Measurements from ENCODE around the gene CAMSAP1. TPM values are rescaled to one million over a fixed set of nuclear protein-coding genes. Genes with fewer than 3 reads are reported as not detected.

The CAMSAP1 gene
- total and polyA plus RNA-seq, 9 of the 15 experiments (the other 6 are each of a cell fraction or from before 2014, with no cell fraction given) = 1.5 to 28.8 (median 14.3) TPM

DNA sequence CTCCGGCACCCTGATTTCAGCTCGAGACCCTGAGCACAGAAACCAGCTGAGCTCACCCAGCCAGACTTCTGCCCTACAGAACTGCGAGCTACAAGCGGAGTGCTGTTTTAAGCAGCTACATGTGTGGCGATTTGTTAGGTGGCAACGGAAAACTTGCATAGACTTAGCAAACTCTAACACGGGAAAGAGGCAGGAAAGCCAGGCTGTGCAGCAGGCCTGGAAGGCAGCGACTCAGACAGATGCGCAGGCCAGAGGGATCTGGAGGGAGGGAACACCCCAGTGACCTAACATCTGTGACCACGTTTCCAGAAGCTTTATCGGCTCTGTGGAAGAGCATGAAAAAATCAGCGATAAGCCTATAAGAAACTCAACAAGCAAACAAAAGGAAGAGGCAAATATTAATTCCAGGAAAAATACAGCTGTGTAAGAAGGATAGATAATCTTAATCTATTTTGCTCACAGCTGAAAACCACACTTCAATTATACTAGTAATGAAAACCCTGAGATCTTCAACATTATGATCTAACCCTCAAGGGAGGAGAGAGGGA lies 42.9 kb upstream of the CAMSAP1 start (continued):
- TF ChIP-seq, protein P1, sequence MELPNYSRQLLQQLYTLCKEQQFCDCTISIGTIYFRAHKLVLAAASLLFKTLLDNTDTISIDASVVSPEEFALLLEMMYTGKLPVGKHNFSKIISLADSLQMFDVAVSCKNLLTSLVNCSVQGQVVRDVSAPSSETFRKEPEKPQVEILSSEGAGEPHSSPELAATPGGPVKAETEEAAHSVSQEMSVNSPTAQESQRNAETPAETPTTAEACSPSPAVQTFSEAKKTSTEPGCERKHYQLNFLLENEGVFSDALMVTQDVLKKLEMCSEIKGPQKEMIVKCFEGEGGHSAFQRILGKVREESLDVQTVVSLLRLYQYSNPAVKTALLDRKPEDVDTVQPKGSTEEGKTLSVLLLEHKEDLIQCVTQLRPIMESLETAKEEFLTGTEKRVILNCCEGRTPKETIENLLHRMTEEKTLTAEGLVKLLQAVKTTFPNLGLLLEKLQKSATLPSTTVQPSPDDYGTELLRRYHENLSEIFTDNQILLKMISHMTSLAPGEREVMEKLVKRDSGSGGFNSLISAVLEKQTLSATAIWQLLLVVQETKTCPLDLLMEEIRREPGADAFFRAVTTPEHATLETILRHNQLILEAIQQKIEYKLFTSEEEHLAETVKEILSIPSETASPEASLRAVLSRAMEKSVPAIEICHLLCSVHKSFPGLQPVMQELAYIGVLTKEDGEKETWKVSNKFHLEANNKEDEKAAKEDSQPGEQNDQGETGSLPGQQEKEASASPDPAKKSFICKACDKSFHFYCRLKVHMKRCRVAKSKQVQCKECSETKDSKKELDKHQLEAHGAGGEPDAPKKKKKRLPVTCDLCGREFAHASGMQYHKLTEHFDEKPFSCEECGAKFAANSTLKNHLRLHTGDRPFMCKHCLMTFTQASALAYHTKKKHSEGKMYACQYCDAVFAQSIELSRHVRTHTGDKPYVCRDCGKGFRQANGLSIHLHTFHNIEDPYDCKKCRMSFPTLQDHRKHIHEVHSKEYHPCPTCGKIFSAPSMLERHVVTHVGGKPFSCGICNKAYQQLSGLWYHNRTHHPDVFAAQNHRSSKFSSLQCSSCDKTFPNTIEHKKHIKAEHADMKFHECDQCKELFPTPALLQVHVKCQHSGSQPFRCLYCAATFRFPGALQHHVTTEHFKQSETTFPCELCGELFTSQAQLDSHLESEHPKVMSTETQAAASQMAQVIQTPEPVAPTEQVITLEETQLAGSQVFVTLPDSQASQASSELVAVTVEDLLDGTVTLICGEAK (IDR thresholded peaks at IDR 0.05) = no peak
- TF ChIP-seq, protein P1 (CRISPR knock-in tag; IDR thresholded peaks at IDR 0.05) = no peak
- no peak for TF ChIP-seq ZNF253 (CRISPR knock-in tag; conservative IDR thresholded peaks at IDR 0.05)
- TF ChIP-seq, protein P2, sequence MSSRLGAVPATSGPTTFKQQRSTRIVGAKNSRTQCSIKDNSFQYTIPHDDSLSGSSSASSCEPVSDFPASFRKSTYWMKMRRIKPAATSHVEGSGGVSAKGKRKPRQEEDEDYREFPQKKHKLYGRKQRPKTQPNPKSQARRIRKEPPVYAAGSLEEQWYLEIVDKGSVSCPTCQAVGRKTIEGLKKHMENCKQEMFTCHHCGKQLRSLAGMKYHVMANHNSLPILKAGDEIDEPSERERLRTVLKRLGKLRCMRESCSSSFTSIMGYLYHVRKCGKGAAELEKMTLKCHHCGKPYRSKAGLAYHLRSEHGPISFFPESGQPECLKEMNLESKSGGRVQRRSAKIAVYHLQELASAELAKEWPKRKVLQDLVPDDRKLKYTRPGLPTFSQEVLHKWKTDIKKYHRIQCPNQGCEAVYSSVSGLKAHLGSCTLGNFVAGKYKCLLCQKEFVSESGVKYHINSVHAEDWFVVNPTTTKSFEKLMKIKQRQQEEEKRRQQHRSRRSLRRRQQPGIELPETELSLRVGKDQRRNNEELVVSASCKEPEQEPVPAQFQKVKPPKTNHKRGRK (tag; IDR thresholded peaks at IDR 0.05) = no peak
- TF ChIP-seq CEBPG (CRISPR knock-in tag; IDR thresholded peaks at IDR 0.05) = no peak
- no peak for TF ChIP-seq CEBPG (tag; conservative IDR thresholded peaks at IDR 0.05 in 1 of 2, IDR thresholded peaks at IDR 0.05 in 1 of 2)
- peak; percentile 82 for TF ChIP-seq SMARCC2 (IDR thresholded peaks at IDR 0.05; ENCODE audit: low read depth)
- TF ChIP-seq, protein P3, sequence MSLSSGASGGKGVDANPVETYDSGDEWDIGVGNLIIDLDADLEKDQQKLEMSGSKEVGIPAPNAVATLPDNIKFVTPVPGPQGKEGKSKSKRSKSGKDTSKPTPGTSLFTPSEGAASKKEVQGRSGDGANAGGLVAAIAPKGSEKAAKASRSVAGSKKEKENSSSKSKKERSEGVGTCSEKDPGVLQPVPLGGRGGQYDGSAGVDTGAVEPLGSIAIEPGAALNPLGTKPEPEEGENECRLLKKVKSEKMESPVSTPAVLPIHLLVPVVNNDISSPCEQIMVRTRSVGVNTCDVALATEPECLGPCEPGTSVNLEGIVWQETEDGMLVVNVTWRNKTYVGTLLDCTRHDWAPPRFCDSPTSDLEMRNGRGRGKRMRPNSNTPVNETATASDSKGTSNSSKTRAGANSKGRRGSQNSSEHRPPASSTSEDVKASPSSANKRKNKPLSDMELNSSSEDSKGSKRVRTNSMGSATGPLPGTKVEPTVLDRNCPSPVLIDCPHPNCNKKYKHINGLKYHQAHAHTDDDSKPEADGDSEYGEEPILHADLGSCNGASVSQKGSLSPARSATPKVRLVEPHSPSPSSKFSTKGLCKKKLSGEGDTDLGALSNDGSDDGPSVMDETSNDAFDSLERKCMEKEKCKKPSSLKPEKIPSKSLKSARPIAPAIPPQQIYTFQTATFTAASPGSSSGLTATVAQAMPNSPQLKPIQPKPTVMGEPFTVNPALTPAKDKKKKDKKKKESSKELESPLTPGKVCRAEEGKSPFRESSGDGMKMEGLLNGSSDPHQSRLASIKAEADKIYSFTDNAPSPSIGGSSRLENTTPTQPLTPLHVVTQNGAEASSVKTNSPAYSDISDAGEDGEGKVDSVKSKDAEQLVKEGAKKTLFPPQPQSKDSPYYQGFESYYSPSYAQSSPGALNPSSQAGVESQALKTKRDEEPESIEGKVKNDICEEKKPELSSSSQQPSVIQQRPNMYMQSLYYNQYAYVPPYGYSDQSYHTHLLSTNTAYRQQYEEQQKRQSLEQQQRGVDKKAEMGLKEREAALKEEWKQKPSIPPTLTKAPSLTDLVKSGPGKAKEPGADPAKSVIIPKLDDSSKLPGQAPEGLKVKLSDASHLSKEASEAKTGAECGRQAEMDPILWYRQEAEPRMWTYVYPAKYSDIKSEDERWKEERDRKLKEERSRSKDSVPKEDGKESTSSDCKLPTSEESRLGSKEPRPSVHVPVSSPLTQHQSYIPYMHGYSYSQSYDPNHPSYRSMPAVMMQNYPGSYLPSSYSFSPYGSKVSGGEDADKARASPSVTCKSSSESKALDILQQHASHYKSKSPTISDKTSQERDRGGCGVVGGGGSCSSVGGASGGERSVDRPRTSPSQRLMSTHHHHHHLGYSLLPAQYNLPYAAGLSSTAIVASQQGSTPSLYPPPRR (CRISPR knock-in tag; IDR thresholded peaks at IDR 0.05; ENCODE audit: borderline replicate concordance) = no peak
- TF ChIP-seq POLR2G (IDR thresholded peaks at IDR 0.05; ENCODE audit: low read depth, low read length) = no peak
- TF ChIP-seq ZNF444 (CRISPR knock-in tag; IDR thresholded peaks at IDR 0.05) = no peak
